ENCODE measurements around the gene CRCP. TPM values are rescaled to one million over a fixed set of nuclear protein-coding genes. Genes with fewer than 3 reads are reported as not detected.

The CRCP gene
- total and polyA plus RNA-seq, 2 of the 13 experiments (the other 11 are each of a cell fraction or from before 2014, with no cell fraction given), result 22.7 to 31.0 TPM

- POLR2A ChIA-PET, result no interaction called here
- no peak overlapping the region for H3K27ac ChIP-seq (ENCODE audit: extremely low read length, insufficient read depth, low read length)
- ATAC-seq, result no peak
- no peak for TF ChIP-seq ZNF646 (CRISPR knock-in tag; IDR thresholded peaks at IDR 0.05)
- no peak for TF ChIP-seq ZMYM3 (CRISPR knock-in tag; IDR thresholded peaks at IDR 0.05)
- TF ChIP-seq NFE2 (CRISPR knock-in tag; IDR thresholded peaks at IDR 0.05), result no peak
- no peak for TF ChIP-seq ZNF883 (CRISPR knock-in tag; IDR thresholded peaks at IDR 0.05; ENCODE audit: not compliant biosample characterization)
- TF ChIP-seq MIXL1 (CRISPR knock-in tag; IDR thresholded peaks at IDR 0.05), result no peak
- no peak for TF ChIP-seq POGZ (CRISPR knock-in tag; IDR thresholded peaks at IDR 0.05)
- no peak for TF ChIP-seq CTCF (CRISPR knock-in tag; IDR thresholded peaks at IDR 0.05)
- TF ChIP-seq ZNF768 (CRISPR knock-in tag; IDR thresholded peaks at IDR 0.05), result no peak
- TF ChIP-seq FOXC1 (CRISPR knock-in tag; IDR thresholded peaks at IDR 0.05; ENCODE audit: borderline replicate concordance), result no peak
- no peak for TF ChIP-seq ZFP36L2 (CRISPR knock-in tag; IDR thresholded peaks at IDR 0.05)
- TF ChIP-seq RBM39 (IDR thresholded peaks at IDR 0.05; ENCODE audit: low read depth, low read length, poor library complexity, severe bottlenecking), result no peak
- TF ChIP-seq EHMT2 (IDR thresholded peaks at IDR 0.05; ENCODE audit: borderline replicate concordance, low read depth, low read length), result no peak
- TF ChIP-seq DMAP1 (CRISPR knock-in tag; IDR thresholded peaks at IDR 0.05), result no peak
- no peak for TF ChIP-seq SAP130 (CRISPR knock-in tag; IDR thresholded peaks at IDR 0.05; ENCODE audit: low read depth)
- TF ChIP-seq TFDP2 (CRISPR knock-in tag; IDR thresholded peaks at IDR 0.05), result no peak
- TF ChIP-seq HHEX (CRISPR knock-in tag; IDR thresholded peaks at IDR 0.05), result no peak
- TF ChIP-seq GZF1 (CRISPR knock-in tag; IDR thresholded peaks at IDR 0.05), result no peak
Measured at GRCh38 chr7:66145400-66146104, 30.9 kb downstream of the CRCP start.

More at GRCh38 chr7:66145400-66146104, 30.9 kb downstream of the CRCP start:
- CTCF ChIA-PET (ENCODE audit: low intra/inter-chr PET ratio, low total read pairs), result no interaction called here
- 96% methylated on average over 17 of the region's 17 CpGs for WGBS (ENCODE audit: low lambda C conversion rate)
- no peaks in the 10 kb centered on the region for H3K27me3 ChIP-seq (ENCODE audit: control insufficient read depth in 1 of 2, insufficient read depth in 2 of 2, low read length in 2 of 2)
- peaks cover 100% of the 10 kb centered on the region for H3K4me1 ChIP-seq (ENCODE audit: insufficient read depth, low read length)
- H4K20me1 ChIP-seq (ENCODE audit: insufficient read depth, low read length), result no peaks in the 10 kb centered on the region
- intact Hi-C loops (cut with micrococcal nuclease; ENCODE audit: unreplicated experiment), result loop anchor here (10.0 kb wide), 1 partner anchor 111 kb away; no protein-coding TSS in a partner anchor
- no peak overlapping the region for H3K4me2 ChIP-seq (ENCODE audit: low read depth, low read length)
- no peak overlapping the region for H3K9ac ChIP-seq (ENCODE audit: insufficient read depth, low read depth, low read length)
- H3K9me3 ChIP-seq (ENCODE audit: low read length), result no peaks in the 10 kb centered on the region
- BruUV-seq (replicated peaks), result no TSS peak
- H3K36me3 ChIP-seq (replicated peaks in 1 of 2; ENCODE audit: control insufficient read depth in 1 of 2, insufficient read depth in 2 of 2, low read length in 2 of 2), result peaks cover 7 to 35% of the 10 kb centered on the region in 2 experiments
- in situ Hi-C loops (cut with HindIII; ENCODE audit: extremely low pct_ligation_motif_present, low pct_unique_long_range_greater_than_20kb), result no loop called here
- DNase-seq (ENCODE audit: low spot score) (no peak), FAIRE-seq (no peak)
- no peak overlapping the region for H3K4me3 ChIP-seq (replicated peaks in 1 of 3; ENCODE audit: insufficient read depth in 1 of 3, low read depth in 2 of 3, low read length in 3 of 3)
- H2AFZ ChIP-seq (ENCODE audit: low read length), result no peak overlapping the region
- H3K79me2 ChIP-seq (ENCODE audit: insufficient read depth, low read length), result peaks cover 8% of the 10 kb centered on the region

Measured in HepG2 (cell line).